ENCODE data around the gene SLC30A10.
"Not testable (repeated sequence)": the region's sequence is repeated elsewhere in the genome, so short reads cannot be mapped to it uniquely, and the experiment has no call there.

The SLC30A10 gene

GRCh38 chr1:219927298-219927955, 930 bp downstream of the SLC30A10 start:
- DNase-seq, result no peak

DNA sequence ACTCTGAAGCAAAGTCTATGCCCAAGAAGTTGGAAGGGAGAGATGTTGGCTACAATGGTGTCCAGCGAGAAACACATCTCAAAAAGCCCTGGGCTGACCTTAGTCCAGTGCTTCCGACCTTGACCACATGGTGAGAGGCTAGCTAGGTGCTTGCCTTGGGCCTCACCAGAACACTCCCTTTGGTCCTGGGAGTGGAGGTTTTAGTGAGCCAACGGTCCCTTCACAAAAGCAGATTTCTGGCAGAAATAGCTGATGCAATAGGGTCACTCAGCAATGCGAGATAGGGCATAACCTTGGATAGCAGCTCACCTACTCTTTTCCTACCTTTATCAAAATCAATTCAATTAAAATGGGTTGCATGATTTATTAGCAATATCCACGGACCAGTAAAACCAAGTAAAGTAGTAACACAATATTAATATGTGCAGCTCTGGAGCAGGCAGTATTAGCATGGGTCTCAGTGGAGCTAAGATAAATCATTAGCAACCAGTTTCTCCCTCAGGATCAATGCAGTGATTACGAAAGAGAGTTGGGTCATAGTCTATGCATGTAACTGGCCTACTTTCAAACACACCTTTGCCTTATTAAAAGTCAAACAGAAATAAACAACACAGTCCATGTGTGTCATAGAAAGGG, 1.9 kb downstream of the SLC30A10 start:
- DNase-seq, result no peak

DNA sequence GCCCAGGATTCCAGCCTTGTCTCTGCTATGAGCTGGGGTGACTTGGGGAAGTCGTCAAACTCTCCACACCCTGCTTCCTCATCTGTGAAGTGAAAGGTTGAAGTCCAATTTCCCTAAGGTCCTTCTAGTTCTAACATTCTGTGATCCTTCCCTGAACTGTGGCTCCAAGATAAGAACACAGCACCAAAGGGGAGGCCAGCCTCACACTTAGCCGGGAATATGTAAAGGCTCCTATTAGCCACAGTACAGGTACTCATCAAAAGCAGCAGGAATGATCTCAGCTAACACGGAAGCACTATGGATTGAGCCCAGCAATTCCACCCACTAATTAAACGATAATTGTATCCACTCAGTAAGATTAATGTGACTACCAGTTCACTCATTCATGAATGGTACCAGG, 4.0 kb downstream of the SLC30A10 start:
- no peak for DNase-seq

DNA sequence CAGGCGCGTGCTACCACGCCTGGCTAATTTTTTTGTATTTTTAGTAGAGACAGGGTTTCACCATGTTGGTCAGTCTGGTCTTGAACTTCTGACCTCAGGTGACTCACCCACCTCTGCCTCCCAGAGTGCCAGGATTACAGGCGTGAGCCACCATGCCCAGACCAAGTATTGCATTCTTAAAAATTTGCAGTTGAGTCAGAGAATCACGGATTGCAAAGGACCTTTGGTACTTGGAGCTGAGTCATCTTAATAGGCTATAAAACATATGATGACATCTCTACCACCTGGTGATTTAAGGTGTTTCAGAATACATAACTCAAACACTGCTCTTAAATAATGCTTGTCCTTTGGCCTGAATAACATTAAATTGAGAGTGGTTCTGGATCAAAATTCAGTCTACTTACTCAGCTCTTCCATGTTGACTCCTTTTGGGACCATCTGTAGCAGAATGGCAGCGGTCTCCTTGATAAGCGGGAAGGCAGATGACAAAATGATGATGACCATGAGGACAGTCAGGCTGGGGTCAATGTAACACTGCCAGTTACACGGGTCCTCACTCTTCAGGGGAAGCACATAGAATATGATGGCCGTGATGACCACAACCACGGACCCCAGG, 10.4 kb downstream of the SLC30A10 start:
- no peak for DNase-seq

- DNase-seq, result no peak
Measured at GRCh38 chr1:219917281-219917680, 11.1 kb downstream of the SLC30A10 start.

DNA sequence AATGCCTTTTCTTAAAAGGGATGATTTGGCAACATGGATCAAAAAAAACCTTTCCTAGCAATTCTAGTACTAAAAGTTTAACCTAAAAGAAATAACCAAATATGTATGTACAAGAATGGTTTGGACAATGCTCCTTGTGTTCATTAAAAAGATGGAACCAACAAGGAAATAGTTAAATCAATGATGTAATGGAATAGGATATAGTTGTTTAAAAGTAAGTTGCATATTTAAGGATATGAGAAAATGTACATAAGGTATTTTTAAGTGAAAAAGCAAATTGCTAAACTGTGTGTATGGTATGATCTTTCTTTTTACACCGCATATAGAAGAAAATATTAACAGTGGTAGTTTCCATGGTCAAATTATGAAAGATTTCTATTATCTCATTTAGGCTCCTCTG, 12.1 kb downstream of the SLC30A10 start:
- no peak for DNase-seq

- DNase-seq, result no peak
Measured at GRCh38 chr1:219913005-219913770, 15.2 kb downstream of the SLC30A10 start.

DNA sequence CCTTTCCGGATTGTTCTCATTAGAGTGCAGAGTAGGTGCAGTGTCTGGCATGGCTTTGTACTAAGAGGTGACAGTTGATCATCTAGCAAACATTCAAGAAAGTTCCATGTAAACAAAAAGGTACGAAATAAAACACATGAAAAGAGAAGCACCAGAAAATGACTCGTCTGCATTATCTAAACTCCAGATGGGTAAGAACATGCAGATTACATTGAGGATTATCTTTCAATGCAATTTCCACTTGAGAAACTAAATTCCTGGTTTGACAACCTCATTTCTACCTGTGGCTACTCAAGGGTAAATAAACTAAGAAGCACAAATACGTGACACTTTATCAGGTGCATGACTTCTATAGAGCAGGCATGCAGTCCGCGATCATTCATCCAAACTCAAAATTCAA, 17.6 kb downstream of the SLC30A10 start:
- DNase-seq, result no peak

GRCh38 chr1:219909476-219909875, 18.9 kb downstream of the SLC30A10 start:
- DNase-seq, result no peak

DNA sequence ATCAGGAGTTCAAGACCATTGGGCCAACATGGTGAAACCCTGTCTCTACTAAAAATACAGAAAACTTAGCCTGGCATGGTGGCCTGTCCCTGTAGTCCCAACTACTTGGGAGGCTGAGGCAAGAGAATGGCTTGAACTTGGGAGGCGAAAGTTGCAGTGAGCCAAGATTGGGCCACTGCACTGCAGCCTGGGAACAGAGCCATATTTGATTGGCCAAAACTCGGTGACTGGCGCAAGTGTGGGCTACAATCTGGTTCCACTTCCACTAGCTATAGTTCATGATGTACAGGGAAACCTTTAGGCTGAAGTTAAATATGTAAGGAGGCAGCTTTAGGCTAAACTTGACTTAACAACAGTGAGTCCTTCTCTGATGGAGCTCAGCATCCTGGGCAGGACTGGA, 20.2 kb downstream of the SLC30A10 start:
- DNase-seq, result no peak

GRCh38 chr1:219907772-219908070, 20.6 kb downstream of the SLC30A10 start:
- DNase-seq, result no peak

DNA sequence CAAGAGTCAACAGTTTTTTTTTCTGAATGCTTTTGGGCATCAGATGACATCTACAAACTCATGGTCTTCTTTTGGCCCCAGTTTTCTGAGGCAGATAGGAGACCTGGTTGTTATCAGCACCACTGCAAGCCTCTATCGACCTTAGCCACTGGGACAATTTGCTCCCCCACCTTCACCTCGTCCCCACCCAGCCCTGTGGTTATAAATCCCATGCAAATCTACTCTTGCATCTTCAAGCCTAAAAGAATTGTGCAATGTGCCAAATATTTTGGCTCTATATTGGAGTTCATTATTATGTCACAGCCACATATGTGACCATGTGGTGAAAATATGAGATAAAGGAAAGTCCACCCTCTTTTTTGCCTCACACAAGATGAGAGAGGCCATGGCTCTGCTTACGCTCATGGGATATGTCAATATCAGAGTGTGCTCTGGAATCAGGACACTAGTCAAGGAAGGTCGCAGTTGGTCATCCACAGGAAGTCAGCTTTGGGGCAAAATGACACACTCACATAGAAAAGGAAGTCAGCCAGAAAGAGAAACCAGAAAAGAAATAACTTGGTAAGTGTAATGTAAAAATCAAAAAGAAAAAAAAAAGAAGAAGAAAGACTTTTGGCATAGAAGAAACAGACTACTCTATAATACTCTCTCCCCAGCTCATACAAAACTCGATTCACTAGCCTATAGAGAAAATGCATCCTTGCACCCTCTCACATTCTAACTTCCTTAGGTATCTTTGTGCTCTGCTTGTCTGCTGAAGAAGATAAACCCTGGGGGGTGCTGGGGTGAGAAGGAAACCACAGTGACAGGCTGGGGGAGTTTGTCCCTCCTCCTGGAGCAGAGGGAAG, 21.2 kb downstream of the SLC30A10 start:
- DNase-seq, result peak in 1 of 2 experiments; percentile 26

GRCh38 chr1:219906565-219906923, 21.8 kb downstream of the SLC30A10 start:
- DNase-seq, result not testable (repeated sequence)

DNA sequence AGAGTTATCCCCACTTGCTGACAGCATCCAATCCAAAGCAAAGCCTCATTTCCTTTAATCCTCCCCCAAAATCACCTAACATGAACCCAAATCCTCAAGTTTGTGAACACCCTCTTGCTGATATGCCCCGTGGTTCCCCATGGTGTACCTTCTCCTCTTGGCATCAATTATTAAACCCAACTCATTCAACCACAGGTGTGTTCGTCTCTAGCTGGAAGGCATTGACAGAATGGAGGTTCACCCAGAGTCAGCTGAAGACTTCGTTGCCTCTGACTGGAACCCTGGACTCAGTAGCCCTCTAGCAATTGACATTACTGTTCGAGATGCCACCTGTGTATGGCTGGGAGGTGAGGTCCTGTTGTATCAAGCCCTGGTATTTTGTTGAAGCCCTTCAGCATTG, 22.8 kb downstream of the SLC30A10 start:
- DNase-seq, result no peak

- no peak for DNase-seq
Measured at GRCh38 chr1:219904934-219905333, 23.4 kb downstream of the SLC30A10 start.

DNA sequence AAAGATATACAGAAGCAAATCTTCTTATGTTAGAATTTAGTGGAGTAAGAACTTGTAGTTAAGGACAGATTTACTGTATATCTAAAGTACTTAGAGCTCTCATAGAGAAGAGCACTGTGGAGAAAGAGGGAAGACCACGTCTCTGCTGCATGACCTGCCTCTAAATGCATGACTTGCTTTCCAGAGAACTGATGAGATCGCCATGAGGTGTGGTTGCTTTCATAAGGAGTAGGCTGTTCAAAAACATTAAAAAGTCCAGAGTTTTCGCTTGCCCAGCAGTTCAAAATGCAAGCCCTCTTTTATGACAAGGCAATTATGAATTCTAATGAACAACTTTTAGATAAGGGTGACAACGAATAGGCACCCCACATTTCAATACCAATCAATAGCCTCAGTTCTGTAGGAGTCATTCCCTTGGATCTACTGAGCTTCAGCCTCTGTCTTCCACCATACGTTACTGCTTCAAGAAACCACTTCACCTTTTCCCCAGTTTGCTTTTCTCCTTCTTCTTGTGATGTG, 24.9 kb downstream of the SLC30A10 start:
- no peak for DNase-seq

DNA sequence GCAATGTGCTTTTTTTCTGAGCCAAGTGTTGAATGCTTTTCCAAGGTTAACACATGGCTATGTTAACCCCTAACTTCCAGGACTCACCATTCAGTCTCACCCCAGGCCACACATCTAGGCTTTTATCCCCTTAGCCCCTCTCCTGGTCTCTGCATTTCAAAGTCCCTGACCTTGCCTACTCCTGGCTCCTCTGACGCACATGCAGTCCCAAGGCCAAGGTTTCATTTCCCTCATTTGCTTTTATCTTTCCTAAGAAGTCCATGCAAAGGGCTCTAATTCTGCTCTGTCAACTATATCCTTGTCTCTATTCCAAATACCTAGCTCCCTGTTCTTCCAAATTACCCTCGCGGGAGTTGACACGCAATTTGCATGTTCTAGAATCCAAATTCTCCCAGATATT, 25.4 kb downstream of the SLC30A10 start:
- no peak for DNase-seq

- no peak for DNase-seq
Measured at GRCh38 chr1:219900882-219901281, 27.5 kb downstream of the SLC30A10 start.

DNA sequence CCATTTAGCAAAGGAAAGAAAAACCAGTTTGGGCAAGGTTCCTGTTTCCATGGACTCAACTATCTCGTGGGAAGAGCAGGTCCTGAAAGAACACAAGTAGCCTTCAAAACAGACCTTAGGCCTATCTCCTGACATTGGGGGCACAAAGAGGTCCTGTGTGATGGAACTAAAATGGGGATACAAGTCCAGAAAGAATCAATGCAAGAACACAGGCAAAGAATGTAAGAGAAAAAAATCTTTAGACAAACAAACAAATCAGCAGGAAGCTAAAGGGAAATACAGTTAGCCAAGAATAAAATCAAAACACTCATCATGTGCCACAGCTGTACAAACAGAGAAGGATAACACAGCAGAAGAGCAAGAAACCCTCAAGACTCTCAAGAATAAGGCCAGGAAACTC, 28.2 kb downstream of the SLC30A10 start:
- no peak for DNase-seq

DNA sequence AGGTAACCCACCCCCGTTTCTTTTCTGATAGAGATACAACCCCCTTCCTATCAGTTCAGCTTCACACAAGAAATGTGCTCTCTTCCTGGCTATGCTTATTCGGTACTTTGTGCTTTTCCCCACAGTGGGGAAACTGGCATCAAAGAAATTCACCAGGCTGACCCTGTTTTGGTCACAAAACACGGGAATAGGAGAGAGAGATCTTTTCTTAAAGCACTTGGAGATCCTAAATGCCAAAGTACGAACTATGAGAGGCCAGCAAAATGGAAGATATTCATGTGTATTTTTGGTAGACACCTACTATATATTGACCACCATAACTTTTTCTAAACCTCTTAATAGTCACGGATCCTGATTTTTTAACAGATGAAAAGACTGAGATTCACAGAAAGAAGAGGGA, 30.0 kb downstream of the SLC30A10 start:
- DNase-seq, result no peak

GRCh38 chr1:219897914-219898313, 30.4 kb downstream of the SLC30A10 start:
- no peak for DNase-seq

- not testable (repeated sequence) for DNase-seq
Measured at GRCh38 chr1:219892271-219892670, 36.1 kb downstream of the SLC30A10 start.

GRCh38 chr1:219891846-219892245, 36.5 kb downstream of the SLC30A10 start:
- DNase-seq, result not testable (repeated sequence)
